GM12892 (cell line): Measurements from ENCODE around the gene BRS3. TPM values are rescaled to one million over a fixed set of nuclear protein-coding genes. Genes with fewer than 3 reads are reported as not detected.
"Not testable (repeated sequence)": the region's sequence is repeated elsewhere in the genome, so short reads cannot be mapped to it uniquely, and the experiment has no call there.

Experiments used
- DNase-seq: peaks from one replicate; pipeline ENCODE4 v3.0.0; 2011; ENCODE audit not compliant: insufficient read length
- FAIRE-seq: peaks from 2 replicates; lab custom pipeline; 2011; peaks lifted over from hg19 to GRCh38; lab: Jason Lieb, UNC
- POLR2A ChIP-seq: IDR thresholded peaks from 2 replicates; pipeline ENCODE4 v1.6.1; 2011; ENCODE audit warnings: low read depth, low read length, control low read depth
- POLR2AphosphoS5 ChIP-seq: IDR thresholded peaks from 2 replicates; pipeline ENCODE4 v1.6.1; 2011; ENCODE audit warnings: low read depth, low read length, control low read depth
- TAF1 ChIP-seq: IDR thresholded peaks from 2 replicates; pipeline ENCODE4 v1.6.1; 2011; ENCODE audit warnings: low read depth, mild to moderate bottlenecking, control low read depth, low read length, borderline replicate concordance
- polyA plus RNA-seq: library from polyadenylated mRNA; unstranded; fragments of >200 nt; gene quantifications from one replicate; pipeline ENCODE4 v1.2.1, GENCODE V29; 2012; ENCODE audit warnings: missing spikeins, inconsistent platforms; ENCODE audit not compliant: missing spikeins

Gene BRS3
- not detected for polyA plus RNA-seq

DNA sequence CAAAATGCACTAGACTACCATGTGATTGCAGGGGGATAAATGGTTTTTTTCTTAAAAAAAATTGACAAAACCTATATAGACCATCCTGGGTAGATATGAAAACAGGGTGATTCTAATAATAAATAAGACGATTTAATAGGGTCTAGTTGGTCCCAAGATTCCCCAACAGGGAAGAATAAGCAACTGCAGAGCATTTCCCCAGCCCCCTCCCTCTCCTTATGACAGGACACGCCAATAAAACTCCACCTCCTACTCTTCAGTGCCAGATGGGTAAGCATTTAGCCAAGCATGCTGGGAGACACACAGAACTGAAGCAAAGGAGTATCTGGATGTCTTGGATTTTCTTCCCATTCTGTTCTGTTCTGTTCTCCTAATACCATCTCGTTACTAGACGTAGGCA lies at the start of gene BRS3:
TSS of gene BRS3 (plus strand) at position 301 of the 400 bp plus-strand sequence. CDS start 168 bp downstream, outside the sequence.
- TF ChIP-seq TAF1 (no peak), POLR2A (no peak), POLR2AphosphoS5 (no peak)
- no peak for FAIRE-seq
- DNase-seq, result no peak

GRCh38 chrX:136438192-136438591 lies 49.6 kb upstream of the BRS3 start:
- no peak for TF ChIP-seq POLR2AphosphoS5
- TF ChIP-seq TAF1, result no peak
- TF ChIP-seq POLR2A, result no peak
- DNase-seq (no peak), FAIRE-seq (no peak)

DNA sequence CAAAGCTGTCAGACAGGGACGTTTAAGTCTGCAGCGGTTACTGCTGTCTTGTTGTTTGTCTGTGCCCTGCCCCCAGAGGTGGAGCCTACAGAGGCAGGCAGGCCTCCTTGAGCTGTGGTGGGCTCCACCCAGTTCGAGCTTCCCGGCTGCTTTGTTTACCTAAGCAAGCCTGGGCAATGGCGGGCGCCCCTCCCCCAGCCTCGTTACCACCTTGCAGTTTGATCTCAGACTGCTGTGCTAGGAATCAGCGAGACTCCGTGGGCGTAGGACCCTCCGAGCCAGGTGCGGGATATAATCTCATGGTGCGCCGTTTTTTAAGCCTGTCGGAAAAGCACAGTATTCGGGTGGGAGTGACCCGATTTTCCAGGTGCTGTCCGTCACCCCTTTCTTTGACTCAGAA lies 42.1 kb upstream of the BRS3 start:
- not testable (repeated sequence) for DNase-seq, FAIRE-seq

DNA sequence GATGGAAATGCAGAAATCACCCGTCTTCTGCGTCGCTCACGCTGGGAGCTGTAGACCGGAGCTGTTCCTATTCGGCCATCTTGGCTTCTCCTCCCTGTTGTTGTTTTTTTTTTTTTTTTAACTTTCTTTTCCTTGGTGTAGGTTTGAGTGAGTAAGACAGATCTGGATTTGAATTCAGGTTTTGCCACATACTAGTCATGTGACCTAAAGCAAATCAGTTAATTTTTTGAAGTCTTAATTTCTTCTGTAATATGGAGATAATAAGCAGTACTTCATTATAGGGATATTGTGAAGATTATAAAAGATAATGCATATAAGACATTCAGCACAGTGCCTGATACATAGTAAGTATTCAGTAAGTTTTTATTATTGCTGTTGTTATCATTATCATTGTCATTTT lies 41.5 kb upstream of the BRS3 start:
- no peak for TF ChIP-seq TAF1
- no peak for TF ChIP-seq POLR2AphosphoS5
- no peak for TF ChIP-seq POLR2A
- FAIRE-seq (no peak), DNase-seq (no peak)

DNA sequence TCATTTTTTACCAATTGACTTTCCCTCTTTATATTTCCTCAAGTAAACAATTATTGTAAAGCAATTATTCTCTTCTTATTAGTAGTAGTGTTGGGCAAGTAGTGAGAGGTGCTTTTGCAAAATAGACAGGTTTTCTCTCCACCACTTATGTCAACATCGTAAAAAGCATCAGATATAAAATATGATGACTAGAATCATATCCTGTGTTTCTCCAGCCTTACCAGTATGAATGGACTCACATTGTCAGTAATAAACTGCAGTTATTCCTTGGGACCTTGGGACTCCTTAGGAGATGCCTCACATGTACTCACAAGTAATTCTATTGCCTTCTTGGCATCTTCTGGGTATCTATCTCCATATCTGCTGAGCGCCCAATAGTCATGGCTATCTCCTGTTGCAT lies 40.4 kb upstream of the BRS3 start:
- DNase-seq (no peak), FAIRE-seq (no peak)
- TF ChIP-seq TAF1, result no peak
- TF ChIP-seq POLR2AphosphoS5, result no peak
- TF ChIP-seq POLR2A, result no peak

DNA sequence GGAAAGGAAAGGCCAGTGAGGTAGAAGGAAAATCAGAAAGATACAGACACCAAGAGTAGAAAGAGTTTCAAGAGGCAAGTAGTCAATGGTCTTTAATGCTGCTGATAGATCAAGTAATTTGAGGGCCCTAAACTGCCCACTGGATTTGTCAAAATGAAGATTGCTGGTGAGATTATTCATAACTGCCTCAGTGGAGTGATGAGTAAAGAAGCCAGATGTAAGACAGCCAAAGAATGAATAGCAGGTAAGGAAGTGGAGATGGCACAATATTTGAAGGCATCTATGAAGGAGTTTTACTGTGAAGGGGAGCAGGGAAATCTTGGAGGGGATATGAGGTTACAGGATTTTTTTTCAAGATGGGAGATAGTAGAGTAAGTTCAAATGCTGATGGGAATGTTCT lies 39.8 kb upstream of the BRS3 start:
- TF ChIP-seq POLR2A (no peak), POLR2AphosphoS5 (no peak), TAF1 (no peak)
- FAIRE-seq (no peak), DNase-seq (no peak)

DNA sequence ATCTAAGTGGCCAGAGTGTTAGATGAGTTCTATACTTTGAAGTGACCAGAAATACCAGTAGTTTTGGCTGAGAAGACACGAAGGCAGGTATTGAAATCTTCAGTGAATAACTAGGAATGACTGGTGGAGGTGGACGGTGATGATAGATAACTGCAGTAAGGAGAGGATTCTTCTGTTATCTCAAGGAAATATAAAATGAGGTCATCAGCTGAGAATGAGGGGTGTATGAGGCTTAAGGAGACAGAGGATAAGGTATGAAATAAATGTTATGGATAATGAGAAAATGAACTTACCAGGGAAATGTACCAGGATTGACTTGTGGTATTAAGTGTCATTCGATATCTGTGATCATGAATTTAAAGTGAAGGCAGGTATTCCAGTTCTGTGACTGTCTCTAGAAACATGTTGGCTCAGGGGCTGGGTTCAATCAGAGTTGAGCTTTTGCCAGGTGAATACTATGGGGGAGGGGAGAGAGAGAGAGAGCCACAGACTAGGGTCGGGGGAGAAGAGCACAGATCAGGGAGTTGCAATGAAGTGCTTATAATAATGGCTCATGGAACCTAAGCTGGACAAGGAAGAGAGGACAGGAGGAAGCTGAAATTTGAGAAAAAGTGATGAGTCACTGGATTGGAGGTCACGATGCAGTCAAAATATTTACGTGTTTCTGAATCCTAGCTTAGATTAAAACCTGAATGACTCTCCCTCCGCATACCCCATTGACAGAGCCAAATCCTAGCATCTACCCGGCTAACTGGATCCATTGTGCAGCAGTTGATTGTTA lies 37.5 kb upstream of the BRS3 start:
- FAIRE-seq (no peak), DNase-seq (no peak)
- no peak for TF ChIP-seq POLR2A
- TF ChIP-seq POLR2AphosphoS5, result no peak
- TF ChIP-seq TAF1, result no peak

DNA sequence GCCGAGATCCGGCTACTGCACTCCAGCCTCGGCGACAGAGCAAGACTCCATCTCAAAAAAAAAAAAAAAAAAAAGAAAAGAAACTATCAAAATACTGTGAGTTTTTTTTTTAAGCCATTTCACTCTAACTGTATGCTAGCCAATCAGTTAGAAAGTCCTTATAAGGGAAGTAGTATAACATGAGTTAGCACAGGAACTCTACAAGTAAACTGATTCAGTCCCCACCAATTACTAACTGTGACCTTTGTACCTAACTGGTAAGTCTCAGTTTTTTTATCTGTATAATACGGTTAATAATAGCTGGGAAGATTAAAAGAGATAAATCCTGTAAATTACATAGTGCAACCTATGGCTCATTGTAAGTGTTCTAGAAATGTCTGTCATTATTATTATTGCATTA lies 35.1 kb upstream of the BRS3 start:
- DNase-seq (no peak), FAIRE-seq (no peak)
- TF ChIP-seq POLR2A (no peak), TAF1 (no peak), POLR2AphosphoS5 (no peak)

DNA sequence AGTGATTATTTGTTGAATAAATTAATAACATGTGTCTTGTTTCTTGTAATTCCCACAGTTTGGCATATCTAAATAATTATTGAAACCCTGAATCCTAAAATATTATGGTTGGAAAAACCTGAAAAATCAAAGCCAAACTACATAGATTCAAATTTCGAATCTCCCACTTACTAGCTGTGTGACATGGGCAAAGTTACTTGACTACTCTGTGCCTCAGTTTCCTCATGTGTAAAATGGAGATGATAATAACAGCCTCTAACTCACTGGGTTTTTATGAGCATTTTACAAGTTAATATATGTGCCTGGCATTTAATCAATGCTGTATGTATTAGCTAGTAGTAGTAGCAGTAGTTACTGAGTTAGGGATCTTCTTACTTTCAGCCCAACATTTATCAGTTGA lies 34.6 kb upstream of the BRS3 start:
- DNase-seq (no peak), FAIRE-seq (no peak)
- TF ChIP-seq POLR2AphosphoS5 (no peak), POLR2A (no peak), TAF1 (no peak)

DNA sequence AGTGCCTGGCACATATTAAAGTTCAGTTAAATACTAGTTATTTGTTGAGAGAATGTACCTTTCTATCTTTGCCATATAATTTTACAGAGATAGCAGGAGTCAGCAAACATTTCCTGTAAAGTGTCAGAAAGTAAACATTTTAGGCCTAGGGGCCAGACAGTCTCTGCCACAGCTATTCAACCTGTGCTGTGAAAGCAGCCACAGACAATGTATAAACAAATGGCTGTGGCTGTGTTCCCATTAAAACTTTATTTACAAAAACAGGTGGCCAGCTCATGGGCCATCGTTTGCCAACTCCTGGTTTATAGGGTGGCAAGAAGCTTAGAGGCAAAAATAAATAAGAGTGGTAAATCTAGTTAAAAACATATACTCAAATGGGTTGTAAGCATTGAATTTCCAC lies 34.0 kb upstream of the BRS3 start:
- no peak for TF ChIP-seq TAF1
- TF ChIP-seq POLR2AphosphoS5, result no peak
- FAIRE-seq (no peak), DNase-seq (no peak)

GRCh38 chrX:136456133-136456532 lies 31.6 kb upstream of the BRS3 start:
- no peak for FAIRE-seq
- no peak for TF ChIP-seq TAF1
- no peak for TF ChIP-seq POLR2AphosphoS5
- no peak for TF ChIP-seq POLR2A

GRCh38 chrX:136457303-136457917 lies 30.3 kb upstream of the BRS3 start:
- TF ChIP-seq POLR2A, result no peak
- TF ChIP-seq TAF1, result no peak
- no peak for TF ChIP-seq POLR2AphosphoS5
- DNase-seq (no peak), FAIRE-seq (no peak)

More at GRCh38 chrX:136456133-136456532, 31.6 kb upstream of the BRS3 start:
- DNase-seq, result no peak

- DNase-seq (no peak), FAIRE-seq (no peak)
- TF ChIP-seq TAF1, result no peak
- no peak for TF ChIP-seq POLR2A
- TF ChIP-seq POLR2AphosphoS5, result no peak
These were observed 23.2 kb upstream of the BRS3 start for GRCh38 chrX:136464589-136464988.
